Osteocyte (in vitro differentiated cells): ENCODE data around the gene SAMSN1. TPM values are rescaled to one million over a fixed set of nuclear protein-coding genes. Genes with fewer than 3 reads are reported as not detected.

Experiments used
- DNase-seq: peaks from one replicate; pipeline ENCODE4 v3.0.0; 2021; ENCODE audit warnings: mixed read lengths; ENCODE audit not compliant: unreplicated experiment; ENCODE audit errors: extremely low spot score
- H3K27ac Mint-ChIP-seq: one replicate; pipeline ENCODE4 v1.8.0; 2021; ENCODE audit warnings: mild to moderate bottlenecking, mixed read lengths; ENCODE audit not compliant: unreplicated experiment
- H3K27me3 Mint-ChIP-seq: one replicate; pipeline ENCODE4 v1.8.0; 2021; ENCODE audit warnings: mixed read lengths; ENCODE audit not compliant: unreplicated experiment
- H3K36me3 Mint-ChIP-seq: one replicate; pipeline ENCODE4 v1.8.0; 2021; ENCODE audit warnings: mixed read lengths; ENCODE audit not compliant: unreplicated experiment
- H3K4me1 Mint-ChIP-seq: one replicate; pipeline ENCODE4 v1.8.0; 2021; ENCODE audit warnings: mixed read lengths; ENCODE audit not compliant: unreplicated experiment
- H3K4me3 Mint-ChIP-seq: one replicate; pipeline ENCODE4 v1.8.0; 2021; ENCODE audit warnings: mild to moderate bottlenecking, moderate library complexity, mixed read lengths; ENCODE audit not compliant: unreplicated experiment
- H3K9me3 Mint-ChIP-seq: one replicate; pipeline ENCODE4 v1.8.0; 2021; ENCODE audit warnings: mixed read lengths; ENCODE audit not compliant: unreplicated experiment
- CTCF ChIP-seq: fragments of 200-600 bp; sonication (generic); IDR thresholded peaks from 2 replicates; pipeline ENCODE4 v1.5.0; 2021; ENCODE audit warnings: antibody characterized with exemption, mild to moderate bottlenecking, moderate library complexity
- total RNA-seq: library from RNA; stranded (reverse); gene quantifications from 2 replicates; pipeline ENCODE4 v1.2.1, GENCODE V29; 2021

Gene SAMSN1
- total RNA-seq, 1 donor from 2014 or later, result not detected

DNA sequence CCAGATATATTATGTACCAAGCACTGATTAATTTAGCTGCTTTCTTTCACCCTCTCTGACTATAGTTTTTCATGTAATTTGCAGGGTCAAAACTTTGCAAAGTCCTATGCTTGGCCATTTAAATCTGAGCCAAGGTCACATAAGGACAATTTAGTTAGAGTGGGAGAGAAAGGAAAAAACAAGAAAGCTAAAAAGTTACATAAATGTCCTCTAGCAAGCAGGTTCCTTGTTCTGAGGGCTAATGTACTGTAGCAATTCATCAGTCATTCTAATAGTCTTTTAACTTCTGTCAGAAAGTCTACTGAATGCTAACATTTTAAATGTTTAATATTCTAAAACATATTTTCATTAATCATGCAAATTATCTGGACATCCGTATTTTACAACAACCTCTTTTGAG, 68.3 kb downstream of the SAMSN1 start:
- no peak overlapping the region for H3K27ac Mint-ChIP-seq
- H3K27me3 Mint-ChIP-seq, result no peaks in the 10 kb centered on the region
- no peaks in the 10 kb centered on the region for H3K36me3 Mint-ChIP-seq
- DNase-seq, result no peak
- H3K9me3 Mint-ChIP-seq, result peaks cover 23% of the 10 kb centered on the region
- H3K4me1 Mint-ChIP-seq, result no peaks in the 10 kb centered on the region
- H3K4me3 Mint-ChIP-seq, result no peak overlapping the region
- no peak for TF ChIP-seq CTCF

DNA sequence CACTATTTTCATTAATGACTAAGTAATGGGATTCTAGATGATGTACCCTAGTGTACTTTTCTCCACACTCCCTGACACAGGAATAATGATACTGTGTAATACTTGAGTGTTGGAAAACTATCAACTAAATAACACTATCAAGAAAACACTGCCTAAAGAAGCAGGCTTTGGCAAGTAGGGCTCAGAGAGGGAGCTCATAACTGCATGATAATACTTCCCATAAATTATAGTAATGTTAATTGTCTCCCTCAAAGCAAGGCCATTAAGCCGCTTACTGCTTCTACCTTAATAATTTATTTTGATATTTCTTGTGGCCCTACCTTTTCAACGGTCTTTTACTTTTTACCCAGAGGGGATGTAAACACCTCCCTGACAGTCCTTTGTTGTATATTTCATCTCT, 69.0 kb downstream of the SAMSN1 start:
- Mint-ChIP-seq H3K4me3 (no peak overlapping the region), H3K27ac (no peak overlapping the region), H3K9me3 (peaks cover 23% of the 10 kb centered on the region), H3K36me3 (no peaks in the 10 kb centered on the region), H3K4me1 (no peaks in the 10 kb centered on the region), H3K27me3 (no peaks in the 10 kb centered on the region)
- TF ChIP-seq CTCF, result no peak
- no peak for DNase-seq

DNA sequence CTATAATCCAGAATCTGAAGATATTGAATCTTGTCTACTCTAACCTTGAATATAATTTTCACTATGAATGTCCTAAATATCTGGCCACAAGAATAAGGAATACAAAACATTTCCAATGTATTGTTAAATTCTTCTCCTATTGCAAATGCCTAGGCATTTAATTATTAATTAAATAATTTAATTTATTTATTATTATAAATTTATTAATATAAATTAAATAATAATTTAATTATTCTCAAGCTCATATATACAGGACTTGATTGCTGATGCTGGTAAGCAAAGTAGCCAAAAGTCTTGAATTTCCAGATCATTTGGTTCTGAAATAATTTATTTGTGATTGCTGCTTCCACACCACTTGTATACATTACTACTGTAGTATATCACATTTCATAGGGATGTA, 71.1 kb downstream of the SAMSN1 start:
- no peak overlapping the region for H3K4me3 Mint-ChIP-seq
- no peaks in the 10 kb centered on the region for H3K27me3 Mint-ChIP-seq
- no peaks in the 10 kb centered on the region for H3K4me1 Mint-ChIP-seq

DNA sequence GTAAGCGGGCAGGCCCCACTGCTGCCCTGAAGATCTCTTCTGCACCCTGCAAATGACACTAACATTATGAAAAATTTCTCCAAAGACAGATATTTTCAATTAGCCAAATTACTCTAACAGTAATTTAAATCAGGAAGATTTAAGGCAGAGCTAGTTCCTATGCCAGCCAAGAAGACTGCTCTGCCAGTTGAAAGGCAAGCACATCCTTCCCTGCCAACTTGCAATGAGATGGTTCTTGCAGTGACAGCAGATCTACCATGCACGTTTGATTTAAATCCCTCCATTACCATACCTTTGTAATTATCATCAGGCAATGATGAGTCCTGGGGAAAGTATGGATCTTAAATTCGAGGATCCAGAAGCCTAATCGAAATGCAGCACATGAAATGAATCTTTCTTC, 76.5 kb downstream of the SAMSN1 start:
- H3K36me3 Mint-ChIP-seq, result no peaks in the 10 kb centered on the region
- no peak for TF ChIP-seq CTCF
- peaks cover 21% of the 10 kb centered on the region for H3K9me3 Mint-ChIP-seq
- no peak overlapping the region for H3K4me3 Mint-ChIP-seq
- DNase-seq, result no peak
- H3K27me3 Mint-ChIP-seq, result no peaks in the 10 kb centered on the region
- no peak overlapping the region for H3K27ac Mint-ChIP-seq
- H3K4me1 Mint-ChIP-seq, result no peaks in the 10 kb centered on the region

More for the DNA sequence above, 71.1 kb downstream of the SAMSN1 start:
- Mint-ChIP-seq H3K9me3 (peaks cover 30% of the 10 kb centered on the region), H3K27ac (no peak overlapping the region), H3K36me3 (no peaks in the 10 kb centered on the region)
- no peak for TF ChIP-seq CTCF
- DNase-seq, result no peak

DNA sequence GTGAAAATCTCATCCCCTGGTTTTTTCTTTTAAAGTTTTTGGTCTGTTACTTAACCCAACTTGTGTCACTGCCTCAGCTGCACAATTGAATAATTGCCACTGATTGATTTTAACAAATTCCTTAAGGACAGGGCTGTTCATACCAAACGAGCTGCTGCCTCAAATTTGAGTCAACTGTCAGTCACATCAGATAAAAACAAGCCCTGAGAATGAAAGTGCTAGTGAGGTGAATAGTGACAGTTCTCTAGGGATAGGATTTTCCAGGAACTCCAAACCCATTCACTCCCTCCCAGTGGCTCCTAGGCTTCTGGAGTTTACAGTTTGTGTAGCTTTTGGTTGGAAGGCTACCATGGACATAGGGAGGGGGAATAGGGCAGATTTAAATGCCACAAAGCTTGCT, 79.4 kb downstream of the SAMSN1 start:
- Mint-ChIP-seq H3K4me1 (no peaks in the 10 kb centered on the region), H3K4me3 (no peak overlapping the region), H3K9me3 (peaks cover 33% of the 10 kb centered on the region), H3K27me3 (no peaks in the 10 kb centered on the region), H3K27ac (no peak overlapping the region), H3K36me3 (no peaks in the 10 kb centered on the region)
- no peak for DNase-seq
- TF ChIP-seq CTCF, result no peak
